Panc1 (cell line): ENCODE data around the gene FIG4. TPM values are rescaled to one million over a fixed set of nuclear protein-coding genes. Genes with fewer than 3 reads are reported as not detected.

Experiments
- ATAC-seq: fragments of 200-7000 bp; cut with Tn5 transposase; 2 replicates; pipeline ENCODE4 v1.9.1; 2020; ENCODE audit warnings: mild to moderate bottlenecking, moderate library complexity
- BruUV-seq: library from RNA; stranded (reverse); fragments of 400-500 nt; replicated peaks from 2 replicates; lab custom pipeline; 2021; lab: Mats Ljungman, UMichigan
- CTCF ChIA-PET: fragments of 300-600 bp; sonication (Branson Sonifier 250); formaldehyde crosslinking; loops from one replicate; lab custom pipeline; 2022; ENCODE audit warnings: antibody characterized with exemption; lab: Charles Lee
- POLR2A ChIA-PET: fragments of 300-600 bp; sonication (Branson Sonifier 250); formaldehyde crosslinking; loops from one replicate; lab custom pipeline; 2022; ENCODE audit warnings: antibody characterized with exemption; lab: Charles Lee
- DNase-seq: peaks from one replicate; pipeline ENCODE4 v3.0.0-alpha.2; 2010; ENCODE audit warnings: low read depth, low spot score
- H3K27ac ChIP-seq: 2 replicates; pipeline ENCODE4 v1.5.1; 2011; ENCODE audit warnings: mild to moderate bottlenecking, low read length, inconsistent platforms
- H3K27me3 ChIP-seq: fragments of 200-500 bp; sonication (Bioruptor generic); 2 replicates; pipeline ENCODE4 v1.6.0; 2014; ENCODE audit warnings: low read length, inconsistent platforms; ENCODE audit not compliant: control insufficient read depth, insufficient read depth
- H3K36me3 ChIP-seq: fragments of 200-500 bp; sonication (Bioruptor generic); 2 replicates; pipeline ENCODE4 v1.5.1; 2014; ENCODE audit warnings: inconsistent platforms, mild to moderate bottlenecking, low read length, moderate library complexity; ENCODE audit not compliant: control insufficient read depth, insufficient read depth
- H3K4me1 ChIP-seq: 2 replicates; pipeline ENCODE4 v1.5.1; 2011; ENCODE audit warnings: inconsistent platforms, mild to moderate bottlenecking, low read length, moderate library complexity; ENCODE audit not compliant: control insufficient read depth, insufficient read depth
- H3K4me3 ChIP-seq, 2 experiments: 2 replicates each; pipeline ENCODE4 v1.5.1; 2011 to 2012; ENCODE audit warnings: low read depth in 2 of 2, low read length in 2 of 2, mild to moderate bottlenecking in 2 of 2, inconsistent platforms in 1 of 2, moderate library complexity in 1 of 2
- H3K9me3 ChIP-seq: fragments of 200-500 bp; sonication (Bioruptor generic); 2 replicates; pipeline ENCODE4 v1.5.1; 2014; ENCODE audit warnings: low read depth, mild to moderate bottlenecking, inconsistent platforms, low read length, moderate library complexity; ENCODE audit not compliant: control insufficient read depth, insufficient read depth
- CTCF ChIP-seq: fragments of 450-650 bp; IDR thresholded peaks from 2 replicates; pipeline ENCODE4 v1.5.1; 2017; ENCODE audit warnings: mild to moderate bottlenecking
- POLR2AphosphoS5 ChIP-seq: IDR thresholded peaks from 2 replicates; pipeline ENCODE4 v1.6.1; 2012; ENCODE audit warnings: mild to moderate bottlenecking, low read depth, low read length, moderate library complexity
- SIN3A ChIP-seq: IDR thresholded peaks from 2 replicates; pipeline ENCODE4 v1.6.1; 2012; ENCODE audit warnings: low read depth, mild to moderate bottlenecking, low read length, moderate library complexity, borderline replicate concordance; ENCODE audit not compliant: insufficient read depth
- TCF7L2 ChIP-seq: IDR thresholded peaks from 2 replicates; pipeline ENCODE4 v1.6.1; 2011; ENCODE audit warnings: mild to moderate bottlenecking, low read depth, low read length, inconsistent platforms
- in situ Hi-C: cut with HindIII; loops from 2 replicates; pipeline ENCODE4 v1.10.0; 2016; ENCODE audit warnings: low sequenced_read_pairs, low pct_unique_long_range_greater_than_20kb
- intact Hi-C: fragments of 100-400 bp; cut with micrococcal nuclease; formaldehyde crosslinking; loops from one replicate; pipeline ENCODE4 v1.10.0; 2022; ENCODE audit not compliant: unreplicated experiment
- total RNA-seq: library from RNA; stranded (reverse); gene quantifications from one replicate; pipeline ENCODE4 v1.2.1, GENCODE V29; 2021; ENCODE audit not compliant: unreplicated experiment
- TF ChIP-seq, protein P1 (sequence below), 2 experiments: IDR thresholded peaks; 2 replicates each; pipeline ENCODE4 v1.6.1; 2011 to 2012; ENCODE audit warnings: low read depth in 2 of 2, control low read depth in 1 of 2, low read length in 1 of 2, mild to moderate bottlenecking in 1 of 2, moderate library complexity in 1 of 2; ENCODE audit not compliant: insufficient read depth in 1 of 2

The FIG4 gene
- total RNA-seq, 1 experiment from 2014 or later = 19.0 TPM

DNA sequence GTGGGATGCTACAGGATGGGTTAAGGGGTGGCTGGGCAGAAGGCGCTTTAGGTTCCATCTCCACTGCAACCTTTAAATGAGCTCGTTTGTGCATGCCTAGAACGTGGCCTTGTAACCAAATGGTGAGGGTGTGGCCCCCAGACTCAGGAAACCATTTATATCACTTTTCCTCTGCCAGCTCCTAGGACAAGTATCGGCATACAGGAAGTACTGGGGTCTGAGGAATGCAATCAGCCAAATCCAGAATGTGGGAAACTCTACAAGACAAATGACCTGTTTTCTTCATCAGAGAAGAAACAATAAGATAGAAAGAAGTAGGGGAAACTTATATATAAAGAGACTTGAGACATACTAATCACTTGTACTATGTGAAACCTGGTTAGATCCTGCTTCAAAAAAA, 21.3 kb upstream of the FIG4 start:
- no TSS peak for BruUV-seq
- no peaks in the 10 kb centered on the region for H3K4me1 ChIP-seq
- no peak overlapping the region for H3K4me3 ChIP-seq
- no peak for ATAC-seq
- no peak overlapping the region for H3K27ac ChIP-seq
- intact Hi-C loops (no loop called here), in situ Hi-C loops (no loop called here)
- H3K9me3 ChIP-seq = no peaks in the 10 kb centered on the region
- H3K36me3 ChIP-seq = no peaks in the 10 kb centered on the region
- no peak for DNase-seq
- CTCF ChIA-PET = no interaction called here
- POLR2A ChIA-PET = no interaction called here
- H3K27me3 ChIP-seq = 0 out of 2 replicates have a peak, but pooled peaks cover 2% of the 10 kb centered on the region
- TF ChIP-seq, protein P1, sequence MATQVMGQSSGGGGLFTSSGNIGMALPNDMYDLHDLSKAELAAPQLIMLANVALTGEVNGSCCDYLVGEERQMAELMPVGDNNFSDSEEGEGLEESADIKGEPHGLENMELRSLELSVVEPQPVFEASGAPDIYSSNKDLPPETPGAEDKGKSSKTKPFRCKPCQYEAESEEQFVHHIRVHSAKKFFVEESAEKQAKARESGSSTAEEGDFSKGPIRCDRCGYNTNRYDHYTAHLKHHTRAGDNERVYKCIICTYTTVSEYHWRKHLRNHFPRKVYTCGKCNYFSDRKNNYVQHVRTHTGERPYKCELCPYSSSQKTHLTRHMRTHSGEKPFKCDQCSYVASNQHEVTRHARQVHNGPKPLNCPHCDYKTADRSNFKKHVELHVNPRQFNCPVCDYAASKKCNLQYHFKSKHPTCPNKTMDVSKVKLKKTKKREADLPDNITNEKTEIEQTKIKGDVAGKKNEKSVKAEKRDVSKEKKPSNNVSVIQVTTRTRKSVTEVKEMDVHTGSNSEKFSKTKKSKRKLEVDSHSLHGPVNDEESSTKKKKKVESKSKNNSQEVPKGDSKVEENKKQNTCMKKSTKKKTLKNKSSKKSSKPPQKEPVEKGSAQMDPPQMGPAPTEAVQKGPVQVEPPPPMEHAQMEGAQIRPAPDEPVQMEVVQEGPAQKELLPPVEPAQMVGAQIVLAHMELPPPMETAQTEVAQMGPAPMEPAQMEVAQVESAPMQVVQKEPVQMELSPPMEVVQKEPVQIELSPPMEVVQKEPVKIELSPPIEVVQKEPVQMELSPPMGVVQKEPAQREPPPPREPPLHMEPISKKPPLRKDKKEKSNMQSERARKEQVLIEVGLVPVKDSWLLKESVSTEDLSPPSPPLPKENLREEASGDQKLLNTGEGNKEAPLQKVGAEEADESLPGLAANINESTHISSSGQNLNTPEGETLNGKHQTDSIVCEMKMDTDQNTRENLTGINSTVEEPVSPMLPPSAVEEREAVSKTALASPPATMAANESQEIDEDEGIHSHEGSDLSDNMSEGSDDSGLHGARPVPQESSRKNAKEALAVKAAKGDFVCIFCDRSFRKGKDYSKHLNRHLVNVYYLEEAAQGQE (IDR thresholded peaks at IDR 0.05; ENCODE audit: insufficient read depth in 1 of 2, low read depth in 2 of 2, low read length in 1 of 2) = no peak
- no peak for TF ChIP-seq TCF7L2
- TF ChIP-seq SIN3A = no peak
- no peak for TF ChIP-seq CTCF
- no peak for TF ChIP-seq POLR2AphosphoS5

DNA sequence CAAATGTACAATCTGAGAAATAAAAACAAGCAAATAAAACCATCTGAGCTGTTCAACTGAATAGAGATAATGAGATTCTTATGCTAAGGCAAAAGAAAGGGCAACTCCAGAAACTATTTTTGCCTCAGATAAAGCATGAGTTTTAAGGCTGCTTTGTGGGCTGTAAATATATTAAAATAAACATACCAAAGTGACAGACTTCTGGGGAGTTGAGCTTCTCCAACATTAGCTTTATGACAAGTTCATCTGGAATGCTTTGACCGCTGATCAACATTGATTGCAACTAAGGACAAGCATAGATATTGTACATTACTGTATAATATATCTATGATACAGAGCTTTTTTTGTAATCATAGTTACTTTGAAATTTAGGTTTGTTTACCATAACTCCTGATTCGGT, 19.4 kb upstream of the FIG4 start:
- CTCF ChIA-PET = interaction anchor here (0.6 kb wide), 1 partner anchor 131 kb away, joined by 3 read pairs; no protein-coding TSS in a partner anchor
- intact Hi-C loops = no loop called here
- in situ Hi-C loops = no loop called here

More for the DNA sequence above, 19.4 kb upstream of the FIG4 start:
- POLR2A ChIA-PET = no interaction called here
- Histone ChIP-seq H3K4me1 (no peaks in the 10 kb centered on the region), H3K36me3 (no peaks in the 10 kb centered on the region), H3K27ac (no peak overlapping the region), H3K4me3 (no peak overlapping the region), H3K27me3 (0 out of 2 replicates have a peak, but pooled peaks cover 2% of the 10 kb centered on the region), H3K9me3 (no peaks in the 10 kb centered on the region)
- no peak for DNase-seq
- no TSS peak for BruUV-seq
- TF ChIP-seq POLR2AphosphoS5 (no peak), SIN3A (no peak), CTCF (no peak), TCF7L2 (no peak)
- no peak for ATAC-seq
